SK-N-MC (cell line): ENCODE measurements around the gene ATPAF2.

Experiments
- EZH2 ChIP-seq: fragments of 200-600 bp; sonication (generic); IDR thresholded peaks from one replicate; pipeline ENCODE4 v1.6.1; 2017; ENCODE audit warnings: antibody characterized with exemption
- POLR2AphosphoS5 ChIP-seq: IDR thresholded peaks from 2 replicates; pipeline ENCODE4 v1.6.1; 2012; ENCODE audit warnings: mild to moderate bottlenecking, low read depth, low read length, borderline replicate concordance

DNA sequence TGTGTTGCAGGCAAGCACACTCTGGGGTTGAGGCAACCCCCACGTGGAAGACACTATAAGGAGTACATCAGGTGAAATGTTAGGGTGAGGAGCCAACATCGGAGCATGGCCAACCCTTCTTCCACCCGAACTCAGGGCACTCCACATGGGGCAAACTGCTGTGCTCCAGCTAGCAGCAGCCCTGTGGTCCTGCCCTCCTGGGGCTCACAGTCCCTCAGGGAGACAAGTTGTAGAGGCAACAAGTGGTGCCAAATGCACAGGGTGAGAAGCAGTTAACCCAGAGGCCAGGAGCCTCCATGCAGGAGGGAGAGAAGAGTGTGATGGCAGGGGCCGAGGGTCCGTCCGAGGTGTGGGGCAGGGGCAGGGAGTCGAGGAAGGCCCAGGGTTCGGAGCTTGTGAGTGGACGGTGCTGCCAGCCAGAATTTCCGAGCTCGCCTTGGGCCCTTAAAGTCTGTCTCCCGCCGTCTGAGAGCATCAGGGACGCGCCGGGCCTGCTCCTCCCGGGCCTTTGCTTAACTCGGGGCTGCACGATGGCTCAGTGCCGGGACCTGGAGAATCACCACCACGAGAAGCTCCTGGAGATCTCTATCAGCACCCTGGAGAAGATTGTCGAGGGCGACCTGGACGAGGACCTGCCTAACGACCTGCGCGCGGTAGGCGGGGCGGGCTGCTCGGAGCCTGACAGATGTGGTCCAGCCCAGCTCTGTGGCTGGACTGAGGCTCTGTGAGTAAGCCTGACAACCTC is 32.3 kb downstream of the ATPAF2 start:
- TF ChIP-seq POLR2AphosphoS5 = no peak
- TF ChIP-seq EZH2 = no peak
